Fibroblast of pulmonary artery (primary cell): ENCODE measurements around the gene AGAP1.

Experiments
- DNase-seq: peaks from one replicate; pipeline ENCODE4 v3.0.0-alpha.2; 2010; ENCODE audit warnings: low read depth
- H3K4me3 ChIP-seq: replicated peaks from 2 replicates; pipeline ENCODE4 v1.5.1; 2011; ENCODE audit warnings: low read depth, mild to moderate bottlenecking, control low read depth, low read length, moderate library complexity
- CTCF ChIP-seq: IDR thresholded peaks from 2 replicates; pipeline ENCODE4 v1.5.1; 2011; ENCODE audit warnings: mild to moderate bottlenecking, control low read depth, low read length, inconsistent platforms; ENCODE audit errors: missing control alignments

Gene AGAP1

GRCh38 chr2:236146436-236146835 lies 652.6 kb downstream of the AGAP1 start:
- no peak for TF ChIP-seq CTCF
- no peak for DNase-seq
- no peak overlapping the region for H3K4me3 ChIP-seq

DNA sequence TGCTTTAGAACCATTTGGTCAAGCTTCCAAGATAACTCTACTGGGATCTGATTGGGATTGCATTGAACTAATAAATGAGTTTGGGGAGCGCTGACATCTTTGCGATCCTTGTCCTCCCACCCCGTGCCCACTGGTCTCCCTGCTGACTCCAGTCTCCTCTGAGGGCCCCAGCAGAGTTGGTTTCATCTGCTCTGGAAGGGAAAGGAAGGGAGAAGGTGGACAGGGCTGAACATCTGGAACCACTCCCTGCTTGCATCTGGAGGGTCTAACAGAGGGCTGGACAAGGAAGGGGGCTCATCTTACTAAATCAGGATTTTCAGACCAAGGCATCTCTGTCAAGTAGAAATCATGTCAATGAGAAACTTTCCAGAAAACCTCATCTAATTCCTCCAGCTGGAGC lies 661.6 kb downstream of the AGAP1 start:
- no peak for DNase-seq
- no peak for TF ChIP-seq CTCF
- no peak overlapping the region for H3K4me3 ChIP-seq

- DNase-seq = no peak
- no peak for TF ChIP-seq CTCF
- H3K4me3 ChIP-seq = no peak overlapping the region
Observed at GRCh38 chr2:236156095-236156859, 662.4 kb downstream of the AGAP1 start.

DNA sequence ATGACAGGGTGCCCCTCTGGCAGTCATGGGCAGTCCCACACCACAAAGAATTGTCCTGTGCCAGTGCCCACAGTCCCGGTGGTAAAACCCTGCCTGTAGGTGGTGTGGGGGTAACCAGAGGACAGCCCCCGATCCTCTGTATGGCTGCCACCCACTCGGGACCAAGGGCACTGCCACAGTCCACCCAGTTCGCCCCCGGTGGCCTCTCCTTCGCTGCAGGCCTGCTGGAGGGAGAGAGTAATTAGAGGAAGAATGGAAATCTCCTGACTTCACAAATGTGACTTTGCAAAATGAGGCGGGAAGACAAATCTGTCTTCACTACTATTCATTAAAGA lies 663.0 kb downstream of the AGAP1 start:
- no peak overlapping the region for H3K4me3 ChIP-seq
- TF ChIP-seq CTCF = no peak
- no peak for DNase-seq

GRCh38 chr2:236157366-236157765 lies 663.5 kb downstream of the AGAP1 start:
- DNase-seq = no peak
- no peak for TF ChIP-seq CTCF
- no peak overlapping the region for H3K4me3 ChIP-seq

- TF ChIP-seq CTCF = no peak
- H3K4me3 ChIP-seq = no peak overlapping the region
- DNase-seq = no peak
Observed at GRCh38 chr2:236157815-236158498, 664.1 kb downstream of the AGAP1 start.
